Psoas muscle (tissue), 8 donors: ENCODE data around the gene LZIC. TPM values are rescaled to one million over a fixed set of nuclear protein-coding genes. Genes with fewer than 3 reads are reported as not detected.

ENCODE experiments used
- ATAC-seq, 4 donors: fragments of 200-7000 bp; cut with Tn5 transposase; one replicate each; pipeline ENCODE4 v1.9.1; 2020; ENCODE audit warnings: moderate library complexity in 3 of 4, mild to moderate bottlenecking in 2 of 4
- DNase-seq, 2 donors: peaks; one replicate each; pipeline ENCODE4 v3.0.0-alpha.2; 2020
- H3K27ac ChIP-seq: fragments of 200-600 bp; one replicate; pipeline ENCODE4 v1.8.0; 2022
- H3K27me3 ChIP-seq, 3 donors: fragments of 200-600 bp in 1 of 3; one replicate each; pipeline versions ENCODE4 v1.6.1 to v1.8.0; 2013 to 2022; ENCODE audit warnings: low read length in 2 of 3, mild to moderate bottlenecking in 2 of 3, moderate library complexity in 1 of 3; ENCODE audit not compliant: insufficient read depth in 3 of 3
- H3K36me3 ChIP-seq, 2 donors: fragments of 200-600 bp in 1 of 2; one replicate each; pipeline versions ENCODE4 v1.6.1 to v1.8.0; 2013 to 2022; ENCODE audit warnings: low read depth in 1 of 2, mild to moderate bottlenecking in 1 of 2, moderate library complexity in 1 of 2; ENCODE audit not compliant: insufficient read depth in 1 of 2
- H3K4me1 ChIP-seq: fragments of 200-600 bp; one replicate; pipeline ENCODE4 v1.8.0; 2022
- H3K4me3 ChIP-seq: fragments of 200-600 bp; one replicate; pipeline ENCODE4 v1.8.0; 2022; ENCODE audit warnings: mild to moderate bottlenecking
- H3K9me3 ChIP-seq: fragments of 200-600 bp; one replicate; pipeline ENCODE4 v1.8.0; 2022
- CTCF ChIP-seq: fragments of 200-600 bp; IDR thresholded peaks from one replicate; pipeline ENCODE4 v1.8.0; 2022; ENCODE audit warnings: antibody characterized with exemption
- WGBS, 3 donors: extraction: QIAGEN DNeasy Blood & Tissue Kit; methylation state at CpG; one replicate each; pipeline versions ENCODE4 v1.1.6 to v1.1.7; 2013; 5-methylcytosine and 5-hydroxymethylcytosine counted together
- intact Hi-C, 2 donors: fragments of 100-400 bp; cut with DNase I; formaldehyde crosslinking; loops; one replicate each; pipeline versions ENCODE4 v1.11.0 to v1.14.2; 2022
- polyA plus RNA-seq, 3 donors: library from polyadenylated mRNA; stranded (reverse); fragments of 200-250 nt; gene quantifications; one replicate each; pipeline ENCODE4 v1.2.3, GENCODE V29; 2013
- total RNA-seq, 4 donors: library from RNA; stranded (reverse); fragmentation: NEBNext Ultra II Directional in 2 of 4; extraction: Animal tissue kit (Norgen Biotek cat#: 25700) in 2 of 4; gene quantifications; one replicate each; pipeline versions ENCODE4 v1.2.1 to v1.2.4, GENCODE V29; 2021 to 2023
- donor health status: healthy with polysubstance abuse.
- donor health status: DM: no; HTN: no; CAD: no; lungs with moderate emphysema.
- donor health status: Bipolar disorder and iron deficiency.
- donor health status: healthy.
- donor health status: DM: yes; HTN: yes; CAD: no.
- donor health status: DM: no; HTN: no; CAD: no.
- donor health status: DM: no; HTN: no; CAD: no.
- donor health status: DM: yes; HTN: yes; CAD: no.

Gene LZIC
- total and polyA plus RNA-seq, 7 donors, result 17.3 to 37.5 (median 23.3) TPM

GRCh38 chr1:9957726-9958125 is 14.5 kb upstream of the LZIC start:
- DNase-seq (no peak), ATAC-seq (no peak)
- Histone ChIP-seq H3K27me3 (no peaks in the 10 kb centered on the region), H3K9me3 (no peaks in the 10 kb centered on the region), H3K27ac (no peak overlapping the region), H3K4me1 (peaks cover 9% of the 10 kb centered on the region), H3K36me3 (no peaks in the 10 kb centered on the region), H3K4me3 (no peak overlapping the region)
- 81 to 87% (median 87%) methylated on average over 8 of the region's 8 CpGs for WGBS, 3 donors
- intact Hi-C loops, result no loop called here
- no peak for TF ChIP-seq CTCF

- Histone ChIP-seq H3K4me3 (no peak overlapping the region), H3K27ac (peak overlapping the region; percentile 9), H3K27me3 (no peaks in the 10 kb centered on the region), H3K9me3 (no peaks in the 10 kb centered on the region), H3K36me3 (peaks cover 0 to 26% of the 10 kb centered on the region in 2 donors), H3K4me1 (peaks cover 34% of the 10 kb centered on the region)
- DNase-seq (no peak), ATAC-seq (peak in 2 of 4 donors; percentile 18 to 43)
- intact Hi-C loops, result loop anchor here in 1 of 2 donors (10.0 kb wide), 1 partner anchor 72 kb away; no protein-coding TSS in a partner anchor
- 39 to 76% (median 46%) methylated on average over 2 of the region's 2 CpGs for WGBS, 3 donors
- TF ChIP-seq CTCF, result no peak
Measured at GRCh38 chr1:9946315-9946714, 3.1 kb upstream of the LZIC start.

GRCh38 chr1:9942399-9942938 is 722 bp downstream of the LZIC start:
- H3K4me3 ChIP-seq, result peak overlapping the region; percentile 91
- H3K27me3 ChIP-seq, result no peaks in the 10 kb centered on the region
- peaks cover 0 to 35% of the 10 kb centered on the region in 2 donors for H3K36me3 ChIP-seq
- peak in 1 of 4 donors; percentile 21 for ATAC-seq
- no peak for DNase-seq
- WGBS, 3 donors, result 1% methylated on average over 14 of the region's 14 CpGs
- H3K9me3 ChIP-seq, result no peaks in the 10 kb centered on the region
- intact Hi-C loops, result loop anchor here (2.0 to 10.0 kb wide), 5 partner anchors 32 to 90 kb away; partner anchors contain the start of genes UBE4B (in 2 of the 2) and CTNNBIP1 (in 1 of the 2)
- H3K4me1 ChIP-seq, result peaks cover 31% of the 10 kb centered on the region
- peak; percentile 37 for TF ChIP-seq CTCF
- peak overlapping the region; percentile 91 for H3K27ac ChIP-seq

- Histone ChIP-seq H3K27me3 (no peaks in the 10 kb centered on the region), H3K4me3 (no peak overlapping the region), H3K27ac (no peak overlapping the region), H3K4me1 (no peaks in the 10 kb centered on the region), H3K9me3 (no peaks in the 10 kb centered on the region), H3K36me3 (peaks cover 0 to 86% of the 10 kb centered on the region in 2 donors)
- intact Hi-C loops, result no loop called here
- no peak for DNase-seq
- TF ChIP-seq CTCF, result no peak
- 73 to 78% (median 77%) methylated on average over 15 of the region's 15 CpGs for WGBS, 3 donors
- no peak for ATAC-seq
Measured at GRCh38 chr1:9929431-9930385, 13.5 kb downstream of the LZIC start.
